GM23338 (cell line): Measurements from ENCODE around the gene FKBP9. TPM values are rescaled to one million over a fixed set of nuclear protein-coding genes. Genes with fewer than 3 reads are reported as not detected.
A peak's percentile ranks its signal among the peaks of the same experiment; 100 is the strongest.

Experiments used
- ATAC-seq: fragments of 200-7000 bp; cut with Tn5 transposase; 3 replicates; pipeline ENCODE4 v1.9.1; 2020
- DNase-seq: peaks from one replicate; pipeline ENCODE4 v3.0.0-alpha.2; 2015; ENCODE audit warnings: low spot score
- H2AFZ ChIP-seq: fragments of 200-600 bp; sonication (generic); 2 replicates; pipeline ENCODE4 v1.8.0; 2016; ENCODE audit warnings: antibody characterized with exemption, mild to moderate bottlenecking, moderate library complexity
- H3F3A ChIP-seq: fragments of 200-600 bp; sonication (generic); replicated peaks from 2 replicates; pipeline ENCODE4 v1.8.0; 2017; ENCODE audit warnings: antibody characterized with exemption, mixed run types, low read depth
- H3K27ac ChIP-seq: fragments of 200-600 bp; sonication (generic); 2 replicates; pipeline ENCODE4 v1.6.1; 2016; ENCODE audit warnings: low read depth
- H3K27me3 ChIP-seq: fragments of 200-600 bp; sonication (generic); 2 replicates; pipeline ENCODE4 v1.8.0; 2016; ENCODE audit warnings: mild to moderate bottlenecking, mixed run types, moderate library complexity; ENCODE audit not compliant: insufficient read depth
- H3K36me3 ChIP-seq: fragments of 200-600 bp; sonication (generic); 2 replicates; pipeline ENCODE4 v1.8.0; 2016; ENCODE audit warnings: mild to moderate bottlenecking; ENCODE audit not compliant: insufficient read depth
- H3K4me1 ChIP-seq: fragments of 200-600 bp; sonication (generic); 2 replicates; pipeline ENCODE4 v1.8.0; 2016; ENCODE audit warnings: mild to moderate bottlenecking, moderate library complexity; ENCODE audit not compliant: insufficient read depth
- H3K4me2 ChIP-seq: fragments of 200-600 bp; sonication (generic); 2 replicates; pipeline ENCODE4 v1.7.1; 2017; ENCODE audit warnings: mixed run types
- H3K4me3 ChIP-seq: fragments of 200-600 bp; sonication (generic); 2 replicates; pipeline ENCODE4 v1.6.1; 2016; ENCODE audit warnings: mixed run types
- H3K79me2 ChIP-seq: fragments of 200-600 bp; sonication (generic); replicated peaks from 2 replicates; pipeline ENCODE4 v1.8.0; 2017; ENCODE audit warnings: mild to moderate bottlenecking; ENCODE audit not compliant: insufficient read depth
- H3K9me2 ChIP-seq: fragments of 200-600 bp; sonication (generic); 2 replicates; pipeline ENCODE4 v1.8.0; 2017; ENCODE audit not compliant: insufficient read depth
- H4K20me1 ChIP-seq: fragments of 200-600 bp; sonication (generic); replicated peaks from 2 replicates; pipeline ENCODE4 v1.8.0; 2017; ENCODE audit warnings: mild to moderate bottlenecking; ENCODE audit not compliant: insufficient read depth
- H3K27ac Mint-ChIP-seq: 2 replicates; pipeline ENCODE4 v1.8.0; 2020; ENCODE audit warnings: inconsistent platforms, mild to moderate bottlenecking, moderate library complexity, mixed read lengths
- H3K27me3 Mint-ChIP-seq: 3 replicates; pipeline ENCODE4 v1.8.0; 2022; ENCODE audit warnings: low read depth, mild to moderate bottlenecking, moderate library complexity, mixed read lengths, inconsistent platforms; ENCODE audit not compliant: insufficient read depth, poor library complexity
- H3K36me3 Mint-ChIP-seq: 3 replicates; pipeline ENCODE4 v1.8.0; 2021; ENCODE audit warnings: low read depth, mild to moderate bottlenecking, inconsistent platforms, moderate library complexity, mixed read lengths
- H3K4me1 Mint-ChIP-seq: 3 replicates; pipeline ENCODE4 v1.8.0; 2020; ENCODE audit warnings: mild to moderate bottlenecking, inconsistent platforms, mixed read lengths
- H3K4me3 Mint-ChIP-seq: 3 replicates; pipeline ENCODE4 v1.8.0; 2021; ENCODE audit warnings: moderate library complexity, mild to moderate bottlenecking, inconsistent platforms, mixed read lengths
- H3K9me3 Mint-ChIP-seq: 3 replicates; pipeline ENCODE4 v1.8.0; 2020; ENCODE audit warnings: moderate library complexity, mild to moderate bottlenecking, inconsistent platforms, mixed read lengths
- CTCF ChIP-seq, 2 experiments: fragments of 200-600 bp in 1 of 2; sonication (generic) in 1 of 2; conservative IDR thresholded peaks; 2 replicates each; pipeline versions ENCODE4 v1.5.1 to v1.6.1; 2016 to 2017; ENCODE audit warnings: antibody characterized with exemption in 2 of 2, low read depth in 2 of 2, mild to moderate bottlenecking in 2 of 2, moderate library complexity in 1 of 2
- ETS1 ChIP-seq: IDR thresholded peaks from 2 replicates; pipeline ENCODE4 v1.6.1; 2016; ENCODE audit warnings: antibody characterized with exemption
- EZH2phosphoT487 ChIP-seq: fragments of 200-600 bp; sonication (generic); IDR thresholded peaks from one replicate; pipeline ENCODE4 v1.8.1; 2018; ENCODE audit warnings: antibody characterized with exemption; ENCODE audit not compliant: unreplicated experiment
- JUNB ChIP-seq: IDR thresholded peaks from one replicate; pipeline ENCODE4 v1.6.1; 2016; ENCODE audit warnings: antibody characterized with exemption; ENCODE audit not compliant: unreplicated experiment
- NANOG ChIP-seq: IDR thresholded peaks from 2 replicates; pipeline ENCODE4 v1.6.1; 2016; ENCODE audit warnings: antibody characterized with exemption, borderline replicate concordance
- POLR2AphosphoS5 ChIP-seq: IDR thresholded peaks from 2 replicates; pipeline ENCODE4 v1.6.1; 2016; ENCODE audit warnings: antibody characterized with exemption, low read depth
- STAT1 ChIP-seq: IDR thresholded peaks from one replicate; pipeline ENCODE4 v1.6.1; 2016; ENCODE audit warnings: antibody characterized with exemption; ENCODE audit not compliant: unreplicated experiment
- ZNF114 ChIP-seq: fragments of 250-450 bp; sonication (Bioruptor Pico); IDR thresholded peaks from 2 replicates; pipeline ENCODE4 v1.5.0; 2020; ENCODE audit warnings: mild to moderate bottlenecking, moderate library complexity
- ZNF331 ChIP-seq: fragments of 250-450 bp; sonication (Bioruptor Pico); IDR thresholded peaks from 2 replicates; pipeline ENCODE4 v1.5.0; 2020; ENCODE audit warnings: low read depth, mild to moderate bottlenecking, moderate library complexity
- polyA plus RNA-seq: library from polyadenylated mRNA; unstranded; fragments of >200 nt; fragmentation: Nextera tagmentation; extraction: Ambion mirVana; gene quantifications from 2 replicates; pipeline ENCODE4 v1.2.1, GENCODE V29; 2016
- total RNA-seq: library from RNA; depleted of rRNA; stranded (reverse); fragments of >200 nt; shearing (Covaris generic); gene quantifications from 2 replicates; pipeline ENCODE4 v1.2.3, GENCODE V29; 2014

FKBP9 gene
- total and polyA plus RNA-seq, 2 experiments from 2014 or later, result 5.2 to 15.8 TPM

- H3K4me1 ChIP-seq, result peaks cover 12% of the 10 kb centered on the region; the same call in 1 of the 2 replicates
- TF ChIP-seq POLR2AphosphoS5, result no peak
- peak; percentile 35 to 70; a peak in 3 of 4 replicates for TF ChIP-seq CTCF (conservative IDR thresholded peaks at IDR 0.05; ENCODE audit: low read depth in 2 of 2)
- TF ChIP-seq EZH2phosphoT487, result peak; percentile 57
- H3K79me2 ChIP-seq, result no peaks in the 10 kb centered on the region
- H3K4me2 ChIP-seq, result peak overlapping the region; percentile 92
- Mint-ChIP-seq H3K9me3 (peaks cover 37% of the 10 kb centered on the region), H3K27ac (no peak overlapping the region), H3K4me1 (peaks cover 13% of the 10 kb centered on the region), H3K36me3 (peaks cover 12% of the 10 kb centered on the region; the same call in 2 of the 3 replicates), H3K27me3 (peaks cover 84% of the 10 kb centered on the region), H3K4me3 (peak overlapping the region; percentile 75)
- H4K20me1 ChIP-seq, result peaks cover 20% of the 10 kb centered on the region
- H2AFZ ChIP-seq, result no peak overlapping the region; the same call in none of the 2 replicates
- H3K9me2 ChIP-seq, result no peaks in the 10 kb centered on the region
- peak overlapping the region; percentile 65 for H3K4me3 ChIP-seq
- H3K27ac ChIP-seq, result no peak overlapping the region
- H3F3A ChIP-seq, result 0 out of 2 replicates have a peak, but pooled peaks cover 12% of the 10 kb centered on the region
- H3K36me3 ChIP-seq, result no peaks in the 10 kb centered on the region
- peaks cover 96% of the 10 kb centered on the region for H3K27me3 ChIP-seq
- DNase-seq (peak; percentile 87), ATAC-seq (peak; percentile 88)
These were observed 14.6 kb upstream of the FKBP9 start for GRCh38 chr7:32942415-32943251.

- H3K27me3 ChIP-seq, result peaks cover 88% of the 10 kb centered on the region
- Mint-ChIP-seq H3K27ac (no peak overlapping the region), H3K27me3 (peaks cover 77% of the 10 kb centered on the region), H3K4me1 (peaks cover 13% of the 10 kb centered on the region), H3K4me3 (0 out of 3 replicates have a peak overlapping the region, but pooled peaks have one; percentile 41), H3K9me3 (peaks cover 45% of the 10 kb centered on the region), H3K36me3 (peaks cover 20% of the 10 kb centered on the region; the same call in 2 of the 3 replicates)
- DNase-seq (no peak), ATAC-seq (no peak)
- no peaks in the 10 kb centered on the region for H3K9me2 ChIP-seq
- peaks cover 12% of the 10 kb centered on the region; the same call in 1 of the 2 replicates for H3K4me1 ChIP-seq
- peaks cover 16% of the 10 kb centered on the region for H4K20me1 ChIP-seq
- H3K4me2 ChIP-seq, result peak overlapping the region; percentile 92
- H3K4me3 ChIP-seq, result peak overlapping the region; percentile 65
- H3K36me3 ChIP-seq, result no peaks in the 10 kb centered on the region
- 0 out of 2 replicates have a peak, but pooled peaks cover 12% of the 10 kb centered on the region for H3F3A ChIP-seq
- no peak overlapping the region for H3K27ac ChIP-seq
- no peaks in the 10 kb centered on the region for H3K79me2 ChIP-seq
- H2AFZ ChIP-seq, result no peak overlapping the region
- TF ChIP-seq ZNF114 (CRISPR knock-in tag) (no peak), NANOG (no peak), JUNB (no peak), ZNF331 (CRISPR knock-in tag) (no peak), STAT1 (no peak), CTCF (conservative IDR thresholded peaks at IDR 0.05; ENCODE audit: low read depth in 2 of 2) (no peak; a peak in 1 of 4 replicates), ETS1 (no peak)
These were observed 13.8 kb upstream of the FKBP9 start for GRCh38 chr7:32943252-32944030.
